ENCODE results near the gene CISD3. TPM values are rescaled to one million over a fixed set of nuclear protein-coding genes. Genes with fewer than 3 reads are reported as not detected.

The CISD3 gene, protein sequence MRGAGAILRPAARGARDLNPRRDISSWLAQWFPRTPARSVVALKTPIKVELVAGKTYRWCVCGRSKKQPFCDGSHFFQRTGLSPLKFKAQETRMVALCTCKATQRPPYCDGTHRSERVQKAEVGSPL
- 9.0 and 11.0 TPM in 2 replicates for total RNA-seq
- long read RNA-seq = 0 reads

- Mint-ChIP-seq H3K36me3 (ENCODE audit: low read depth) (peaks cover 6% of the 10 kb centered on the region), H3K9me3 (no peaks in the 10 kb centered on the region), H3K27me3 (ENCODE audit: low read depth) (peaks cover 12% of the 10 kb centered on the region), H3K27ac (ENCODE audit: unreplicated experiment) (peak within 1 kb of the TSS; percentile 92), H3K4me1 (peaks cover 33% of the 10 kb centered on the region), H3K4me3 (peak within 1 kb of the TSS; percentile 93)
- DNase-seq (ENCODE audit: low read depth, low spot score) = peak; percentile 79
- TF ChIP-seq CTCF (conservative IDR thresholded peaks at IDR 0.05) = peak; percentile 81
Observed at GRCh38 chr17:38729886-38730525, at the start of gene CISD3. CISD3 (plus strand) TSS chr17:38730341; CDS start chr17:38730359, 18 bp downstream.

- peaks cover 18% of the 10 kb centered on the region for H3K27me3 Mint-ChIP-seq (ENCODE audit: low read depth)
- no peak overlapping the region for H3K4me3 Mint-ChIP-seq
- no peak for TF ChIP-seq CTCF (conservative IDR thresholded peaks at IDR 0.05)
- no peaks in the 10 kb centered on the region for H3K36me3 Mint-ChIP-seq (ENCODE audit: low read depth)
- no peaks in the 10 kb centered on the region for H3K4me1 Mint-ChIP-seq
- H3K9me3 Mint-ChIP-seq = no peaks in the 10 kb centered on the region
- no peak for DNase-seq (ENCODE audit: low read depth, low spot score)
- no peak overlapping the region for H3K27ac Mint-ChIP-seq (ENCODE audit: unreplicated experiment)
Observed at GRCh38 chr17:38681096-38681495, 49.0 kb upstream of the CISD3 start.

DNA sequence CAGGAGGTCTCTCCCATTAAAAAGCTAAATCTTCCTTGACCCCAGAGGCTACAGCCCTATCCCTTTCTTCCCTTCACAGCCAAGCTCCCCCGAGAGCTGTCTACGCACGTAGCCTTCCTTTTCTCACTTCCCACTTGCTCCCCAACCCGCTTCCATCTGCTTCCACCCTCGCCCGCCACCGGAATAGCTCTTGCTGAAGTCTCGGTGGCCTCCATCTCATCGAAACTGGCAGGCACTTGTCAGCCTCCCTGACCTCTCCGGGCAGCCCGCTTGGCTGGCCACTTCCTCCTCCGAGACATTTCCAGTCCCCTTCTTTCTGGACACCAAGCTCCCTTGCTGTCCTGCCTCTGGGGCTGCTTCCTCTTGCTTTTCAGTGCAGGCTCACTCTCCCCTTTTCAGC lies 44.6 kb upstream of the CISD3 start:
- Mint-ChIP-seq H3K27ac (ENCODE audit: unreplicated experiment) (peak overlapping the region; percentile 43), H3K36me3 (ENCODE audit: low read depth) (no peaks in the 10 kb centered on the region), H3K4me1 (no peaks in the 10 kb centered on the region), H3K27me3 (ENCODE audit: low read depth) (peaks cover 11% of the 10 kb centered on the region), H3K9me3 (no peaks in the 10 kb centered on the region), H3K4me3 (no peak overlapping the region)
- TF ChIP-seq CTCF (conservative IDR thresholded peaks at IDR 0.05) = no peak
- no peak for DNase-seq (ENCODE audit: low read depth, low spot score)

DNA sequence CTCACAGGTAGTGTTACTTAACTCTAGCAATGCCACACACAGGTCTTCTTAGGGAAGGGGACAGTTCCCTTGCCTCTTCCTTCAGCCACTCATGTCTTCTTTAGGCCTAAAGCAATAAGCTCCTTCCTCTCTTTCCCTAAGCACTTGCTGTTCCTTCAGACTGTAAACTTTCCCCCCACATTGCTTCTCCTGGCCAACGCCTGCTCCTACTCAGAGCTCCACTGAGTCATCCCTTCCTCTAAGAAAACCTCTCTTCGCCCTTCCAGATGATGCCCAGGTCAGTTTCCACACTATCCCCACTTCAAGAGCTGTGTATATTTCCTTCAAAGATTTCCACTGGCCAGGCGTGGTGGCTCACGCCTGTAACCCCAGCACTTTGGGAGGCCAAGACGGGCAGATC lies 42.9 kb upstream of the CISD3 start:
- no peak for TF ChIP-seq CTCF (conservative IDR thresholded peaks at IDR 0.05)
- H3K27ac Mint-ChIP-seq (ENCODE audit: unreplicated experiment) = no peak overlapping the region
- H3K36me3 Mint-ChIP-seq (ENCODE audit: low read depth) = no peaks in the 10 kb centered on the region
- H3K4me3 Mint-ChIP-seq = peak overlapping the region; percentile 5
- H3K4me1 Mint-ChIP-seq = no peaks in the 10 kb centered on the region
- peaks cover 11% of the 10 kb centered on the region for H3K27me3 Mint-ChIP-seq (ENCODE audit: low read depth)
- DNase-seq (ENCODE audit: low read depth, low spot score) = no peak
- no peaks in the 10 kb centered on the region for H3K9me3 Mint-ChIP-seq

- Mint-ChIP-seq H3K27ac (ENCODE audit: unreplicated experiment) (peak overlapping the region; percentile 68), H3K27me3 (ENCODE audit: low read depth) (peaks cover 10% of the 10 kb centered on the region), H3K4me1 (peaks cover 15% of the 10 kb centered on the region), H3K9me3 (no peaks in the 10 kb centered on the region), H3K36me3 (ENCODE audit: low read depth) (no peaks in the 10 kb centered on the region), H3K4me3 (no peak overlapping the region)
- no peak for DNase-seq (ENCODE audit: low read depth, low spot score)
- no peak for TF ChIP-seq CTCF (conservative IDR thresholded peaks at IDR 0.05)
Observed at GRCh38 chr17:38690386-38690785, 39.8 kb upstream of the CISD3 start.
